Nephron (organoid): Measurements from ENCODE around the gene PSMD9.

Experiments used
- H3K27ac Mint-ChIP-seq, 3 experiments: 2 replicates each; pipeline ENCODE4 v1.8.0; 2020; ENCODE audit warnings: mixed read lengths in 3 of 3, mild to moderate bottlenecking in 2 of 3, moderate library complexity in 1 of 3
- H3K27me3 Mint-ChIP-seq: 2 replicates; pipeline ENCODE4 v1.8.0; 2021; ENCODE audit warnings: low read depth, mild to moderate bottlenecking, moderate library complexity, mixed read lengths
- H3K36me3 Mint-ChIP-seq: 2 replicates; pipeline ENCODE4 v1.8.0; 2020; ENCODE audit warnings: low read depth, mixed read lengths
- H3K4me1 Mint-ChIP-seq: 2 replicates; pipeline ENCODE4 v1.8.0; 2020; ENCODE audit warnings: mixed read lengths
- H3K4me3 Mint-ChIP-seq, 3 experiments: 2 replicates each; pipeline ENCODE4 v1.8.0; 2020; ENCODE audit warnings: mild to moderate bottlenecking in 3 of 3, mixed read lengths in 3 of 3, moderate library complexity in 2 of 3
- H3K9me3 Mint-ChIP-seq: 2 replicates; pipeline ENCODE4 v1.8.0; 2020; ENCODE audit warnings: mixed read lengths
- CTCF ChIP-seq, 3 experiments: fragments of 200-600 bp; sonication (generic); IDR thresholded peaks; one replicate each; pipeline ENCODE4 v1.5.0; 2021; ENCODE audit warnings: antibody characterized with exemption in 3 of 3; ENCODE audit not compliant: unreplicated experiment in 3 of 3

Gene PSMD9, protein sequence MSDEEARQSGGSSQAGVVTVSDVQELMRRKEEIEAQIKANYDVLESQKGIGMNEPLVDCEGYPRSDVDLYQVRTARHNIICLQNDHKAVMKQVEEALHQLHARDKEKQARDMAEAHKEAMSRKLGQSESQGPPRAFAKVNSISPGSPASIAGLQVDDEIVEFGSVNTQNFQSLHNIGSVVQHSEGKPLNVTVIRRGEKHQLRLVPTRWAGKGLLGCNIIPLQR

DNA sequence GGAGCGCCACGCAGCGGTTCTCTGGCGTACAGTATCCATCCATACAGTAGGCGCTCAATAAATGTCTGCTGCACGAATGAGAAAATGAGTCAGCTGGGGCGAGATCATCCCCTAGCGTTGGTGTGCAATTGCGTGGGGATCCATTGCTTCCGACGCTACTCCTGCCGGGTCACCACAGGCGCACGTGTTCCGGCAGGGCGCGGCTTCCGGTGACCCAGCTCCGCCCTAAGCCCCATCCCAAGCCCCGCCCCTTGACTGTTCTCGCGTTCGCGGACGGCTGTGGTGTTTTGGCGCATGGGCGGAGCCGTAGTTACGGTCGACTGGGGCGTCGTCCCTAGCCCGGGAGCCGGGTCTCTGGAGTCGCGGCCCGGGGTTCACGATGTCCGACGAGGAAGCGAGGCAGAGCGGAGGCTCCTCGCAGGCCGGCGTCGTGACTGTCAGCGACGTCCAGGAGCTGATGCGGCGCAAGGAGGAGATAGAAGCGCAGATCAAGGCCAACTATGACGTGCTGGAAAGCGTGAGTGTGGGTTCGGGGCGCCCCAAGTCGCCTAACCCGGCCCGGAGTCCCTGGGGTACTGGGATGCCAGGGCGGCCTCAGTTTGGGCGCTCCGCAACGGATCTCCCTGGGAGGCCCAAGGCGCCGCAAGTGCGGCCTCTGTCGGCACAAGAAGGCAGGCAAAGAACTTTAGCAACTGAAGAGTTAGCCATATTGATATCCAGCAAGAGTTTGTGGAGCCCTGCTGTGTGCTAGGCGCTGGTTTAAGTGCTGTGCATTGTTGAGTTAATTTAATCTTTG is at the start of gene PSMD9:
TSS of gene PSMD9 (plus strand) at position 313 of the 796 bp plus-strand sequence. CDS start at position 380, 67 bp downstream.
- peaks cover 27% of the 10 kb centered on the region for H3K4me1 Mint-ChIP-seq
- no peaks in the 10 kb centered on the region for H3K9me3 Mint-ChIP-seq

DNA sequence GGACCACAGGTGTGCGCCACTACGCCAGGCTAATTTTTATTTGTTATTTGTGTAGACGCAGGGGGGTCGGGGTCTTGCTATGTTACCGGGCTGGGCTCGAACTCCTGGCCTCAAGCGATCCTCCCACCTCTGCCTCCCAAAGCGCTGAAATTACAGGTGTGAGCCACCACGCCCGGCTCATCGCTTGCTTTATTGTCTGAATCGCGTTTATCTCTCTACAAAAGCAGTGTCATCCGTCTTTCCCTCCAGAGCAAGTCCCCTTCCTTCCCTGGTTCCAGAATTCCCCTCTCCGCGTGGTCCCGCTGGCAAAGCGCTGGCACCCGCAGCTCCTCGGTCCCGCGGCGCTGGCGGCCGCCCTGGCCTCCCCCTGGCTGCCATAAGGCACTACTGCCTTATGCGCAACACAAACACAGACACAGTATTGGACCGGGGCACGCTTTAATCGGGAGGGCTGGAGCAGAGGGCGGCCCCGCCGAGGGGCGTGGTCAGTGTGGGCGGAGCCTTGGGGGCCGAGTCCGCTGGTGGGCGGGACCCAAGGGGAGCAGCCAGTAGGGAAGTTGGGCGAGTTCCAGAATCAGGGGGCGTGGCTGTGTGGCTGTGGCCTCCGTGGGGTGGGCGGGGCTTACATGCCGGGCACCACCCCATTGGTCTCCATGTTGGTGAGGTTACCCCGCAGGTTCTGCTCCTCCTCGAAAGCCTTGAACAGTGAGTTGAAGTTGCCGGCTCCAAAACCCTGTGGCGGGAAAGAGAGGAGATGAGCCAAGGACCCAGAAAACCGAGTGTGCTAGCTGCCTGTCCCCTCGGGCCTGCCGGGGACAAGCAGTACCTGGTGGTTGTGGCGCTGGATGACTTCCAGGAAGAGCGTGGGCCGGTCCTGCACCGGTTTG is 49.2 kb upstream of the PSMD9 start:
- Mint-ChIP-seq H3K4me3 (peak overlapping the region; percentile 92 to 96 (median 95)), H3K4me1 (peaks cover 16% of the 10 kb centered on the region), H3K9me3 (no peaks in the 10 kb centered on the region), H3K36me3 (no peaks in the 10 kb centered on the region), H3K27me3 (peaks cover 15% of the 10 kb centered on the region), H3K27ac (peak overlapping the region; percentile 56 to 86 (median 86))
- TF ChIP-seq CTCF (IDR thresholded peaks at IDR 0.05; ENCODE audit: unreplicated experiment in 3 of 3) = peak; percentile 27 to 47 (median 41)

More for the DNA sequence above, at the start of gene PSMD9:
- Mint-ChIP-seq H3K27me3 (peaks cover 9% of the 10 kb centered on the region), H3K27ac (peak within 1 kb of the TSS; percentile 96 to 99 (median 97)), H3K4me3 (peak within 1 kb of the TSS; percentile 96 to 100 (median 100)), H3K36me3 (peaks cover 9% of the 10 kb centered on the region)
- peak; percentile 60 to 72 (median 62) for TF ChIP-seq CTCF (IDR thresholded peaks at IDR 0.05; ENCODE audit: unreplicated experiment in 3 of 3)

DNA sequence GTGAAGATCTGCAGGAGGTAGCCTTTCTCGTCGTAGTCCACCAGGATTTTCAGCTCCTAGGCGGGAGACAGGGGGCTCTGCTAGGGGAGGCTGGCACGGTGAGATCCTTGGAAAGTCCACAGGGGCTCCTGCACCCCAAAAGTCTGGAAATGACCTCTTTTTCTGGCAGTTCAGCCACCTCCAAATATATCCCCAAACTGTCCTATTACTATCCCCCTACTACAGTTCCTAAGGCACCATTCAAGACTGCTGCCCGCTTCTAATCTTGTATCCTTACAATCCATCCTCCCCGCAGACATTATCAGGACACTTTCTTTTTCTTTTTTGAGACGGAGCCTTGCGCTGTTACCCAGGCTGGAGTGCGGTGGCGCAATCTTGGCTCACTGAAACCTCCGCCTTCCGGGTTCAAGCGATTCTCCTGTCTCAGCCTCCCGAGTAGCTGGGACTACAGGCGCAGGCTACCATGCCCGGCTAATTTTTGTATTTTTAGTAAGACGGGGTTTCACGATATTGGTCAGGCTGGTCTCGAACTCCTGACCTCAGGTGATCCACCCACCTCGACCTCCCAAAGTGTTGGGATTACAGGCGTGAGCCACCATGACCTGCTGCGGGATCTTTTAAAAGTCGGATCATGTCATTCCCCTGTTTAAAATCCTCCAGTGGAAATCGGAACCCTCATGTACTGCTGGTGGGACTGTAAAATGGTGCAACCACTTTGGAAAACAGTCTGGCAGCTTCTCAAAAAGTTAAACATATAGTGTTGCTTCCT is 48.4 kb upstream of the PSMD9 start:
- H3K9me3 Mint-ChIP-seq = no peaks in the 10 kb centered on the region
- no peak for TF ChIP-seq CTCF (IDR thresholded peaks at IDR 0.05; ENCODE audit: unreplicated experiment in 3 of 3)

DNA sequence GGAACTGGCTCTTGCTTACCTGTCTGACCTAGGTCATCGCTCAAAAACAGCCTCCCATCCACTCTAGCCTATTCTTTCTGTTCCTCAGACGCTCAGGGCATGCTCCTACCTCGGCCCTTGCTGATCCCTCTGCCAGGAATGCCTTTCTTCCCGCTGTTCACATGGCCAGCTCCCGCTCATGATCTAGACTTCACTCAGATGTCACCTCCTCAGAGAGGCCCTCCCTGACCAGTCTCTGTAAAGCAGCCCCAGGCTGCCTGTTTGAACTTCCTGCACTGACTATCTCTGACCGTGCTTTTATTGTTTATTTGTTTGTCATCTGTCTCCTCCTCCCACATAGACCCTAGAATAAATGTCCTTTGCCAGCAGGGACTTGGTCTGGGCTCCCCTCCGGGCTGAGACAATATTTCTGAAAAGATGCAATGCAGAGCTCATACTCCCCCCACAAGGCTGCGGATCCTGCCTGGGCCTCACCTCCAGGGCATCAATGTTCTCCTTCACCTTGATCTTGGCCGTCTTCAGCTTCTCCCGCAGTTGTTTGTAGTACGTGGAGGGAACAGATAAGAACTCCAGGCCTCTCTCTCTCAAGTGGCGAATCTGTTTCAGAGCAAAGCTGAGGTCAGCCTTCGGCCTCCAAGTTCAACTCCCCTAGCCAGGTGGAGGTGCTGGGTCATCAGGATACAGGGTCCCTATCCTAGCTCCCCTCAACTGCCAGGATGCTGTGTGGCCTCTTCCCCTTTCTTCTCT is 45.2 kb upstream of the PSMD9 start:
- no peaks in the 10 kb centered on the region for H3K9me3 Mint-ChIP-seq
- no peaks in the 10 kb centered on the region for H3K36me3 Mint-ChIP-seq
- H3K27ac Mint-ChIP-seq = no peak overlapping the region
- H3K4me1 Mint-ChIP-seq = peaks cover 16% of the 10 kb centered on the region
- H3K27me3 Mint-ChIP-seq = peaks cover 13% of the 10 kb centered on the region
- H3K4me3 Mint-ChIP-seq = peak overlapping the region; percentile 9 to 53 (median 42)
- TF ChIP-seq CTCF (IDR thresholded peaks at IDR 0.05; ENCODE audit: unreplicated experiment in 3 of 3) = no peak

More for the DNA sequence above, 48.4 kb upstream of the PSMD9 start:
- Mint-ChIP-seq H3K36me3 (no peaks in the 10 kb centered on the region), H3K27ac (peak overlapping the region; percentile 56 to 86 (median 86)), H3K4me1 (peaks cover 16% of the 10 kb centered on the region), H3K27me3 (peaks cover 15% of the 10 kb centered on the region), H3K4me3 (peak overlapping the region; percentile 92 to 96 (median 95))

GRCh38 chr12:121845701-121846100 is 42.9 kb upstream of the PSMD9 start:
- Mint-ChIP-seq H3K36me3 (no peaks in the 10 kb centered on the region), H3K4me1 (peaks cover 7% of the 10 kb centered on the region), H3K4me3 (no peak overlapping the region), H3K27me3 (no peaks in the 10 kb centered on the region), H3K27ac (no peak overlapping the region), H3K9me3 (no peaks in the 10 kb centered on the region)
- TF ChIP-seq CTCF (IDR thresholded peaks at IDR 0.05; ENCODE audit: unreplicated experiment in 3 of 3) = no peak
